Esophagus squamous epithelium (tissue), 4 donors: Measurements from ENCODE around the gene CBX5.

Experiments used
- CTCF ChIP-seq, 6 experiments: fragments of 450-650 bp in 4 of 6; fragments of 200-600 bp in 2 of 6; sonication (generic) in 2 of 6; IDR thresholded peaks; one replicate each; pipeline ENCODE4 v1.5.1; 2016 to 2019; ENCODE audit warnings: antibody characterized with exemption in 6 of 6, mild to moderate bottlenecking in 4 of 6, moderate library complexity in 4 of 6
- POLR2A ChIP-seq, 4 donors: fragments of 450-650 bp; IDR thresholded peaks; one replicate each; pipeline ENCODE4 v1.6.1; 2017; ENCODE audit warnings: antibody characterized with exemption in 4 of 4, mild to moderate bottlenecking in 4 of 4, moderate library complexity in 3 of 4

DNA sequence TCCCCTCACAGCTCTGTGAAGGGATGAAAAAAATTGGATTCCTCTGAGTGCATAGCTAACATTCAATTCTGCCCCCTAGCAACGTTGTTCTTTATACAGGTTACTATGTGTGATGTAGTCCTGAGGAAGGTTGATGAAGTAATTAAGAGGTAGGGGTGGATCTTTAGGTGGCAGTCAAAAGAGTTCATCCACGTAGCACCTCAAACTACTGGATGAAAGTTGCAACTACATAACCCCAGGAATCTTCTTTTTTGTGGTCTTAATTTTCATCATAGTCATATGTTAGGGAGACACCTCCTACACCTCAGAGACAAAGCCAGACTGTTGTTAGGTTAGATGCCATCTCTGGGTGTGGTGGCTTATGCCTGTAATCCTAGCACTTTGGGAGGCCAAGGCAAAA, 31.1 kb upstream of the CBX5 start:
- TF ChIP-seq CTCF (IDR thresholded peaks at IDR 0.05) (no peak), POLR2A (IDR thresholded peaks at IDR 0.05) (no peak)
